WERI-Rb-1 (cell line): ENCODE data around the gene ATP1B1.

Experiments
- DNase-seq: peaks from one replicate; pipeline ENCODE4 v3.0.0-alpha.2; 2020
- H3K27ac ChIP-seq: fragments of 250-450 bp; sonication (Bioruptor Pico); 2 replicates; pipeline ENCODE4 v1.5.1; 2020; ENCODE audit warnings: mild to moderate bottlenecking, moderate library complexity
- H3K27me3 ChIP-seq: fragments of 250-450 bp; sonication (Bioruptor Pico); 2 replicates; pipeline ENCODE4 v1.5.1; 2021; ENCODE audit warnings: mild to moderate bottlenecking, low read depth, moderate library complexity; ENCODE audit not compliant: insufficient read depth, severe bottlenecking
- H3K36me3 ChIP-seq: fragments of 250-450 bp; sonication (Bioruptor Pico); 2 replicates; pipeline ENCODE4 v1.5.1; 2020; ENCODE audit warnings: mild to moderate bottlenecking, moderate library complexity
- H3K4me3 ChIP-seq: 2 replicates; pipeline ENCODE4 v1.5.1; 2011; ENCODE audit warnings: low read depth, mild to moderate bottlenecking, control low read depth, low read length
- H3K9me3 ChIP-seq: fragments of 250-450 bp; sonication (Bioruptor Pico); 2 replicates; pipeline ENCODE4 v1.5.1; 2021; ENCODE audit warnings: mild to moderate bottlenecking, moderate library complexity; ENCODE audit not compliant: severe bottlenecking
- TF ChIP-seq, protein P1 (sequence below): IDR thresholded peaks from 2 replicates; pipeline ENCODE4 v1.5.1; 2011; ENCODE audit warnings: low read depth, mild to moderate bottlenecking, control low read depth, inconsistent platforms, low read length

The ATP1B1 gene

DNA sequence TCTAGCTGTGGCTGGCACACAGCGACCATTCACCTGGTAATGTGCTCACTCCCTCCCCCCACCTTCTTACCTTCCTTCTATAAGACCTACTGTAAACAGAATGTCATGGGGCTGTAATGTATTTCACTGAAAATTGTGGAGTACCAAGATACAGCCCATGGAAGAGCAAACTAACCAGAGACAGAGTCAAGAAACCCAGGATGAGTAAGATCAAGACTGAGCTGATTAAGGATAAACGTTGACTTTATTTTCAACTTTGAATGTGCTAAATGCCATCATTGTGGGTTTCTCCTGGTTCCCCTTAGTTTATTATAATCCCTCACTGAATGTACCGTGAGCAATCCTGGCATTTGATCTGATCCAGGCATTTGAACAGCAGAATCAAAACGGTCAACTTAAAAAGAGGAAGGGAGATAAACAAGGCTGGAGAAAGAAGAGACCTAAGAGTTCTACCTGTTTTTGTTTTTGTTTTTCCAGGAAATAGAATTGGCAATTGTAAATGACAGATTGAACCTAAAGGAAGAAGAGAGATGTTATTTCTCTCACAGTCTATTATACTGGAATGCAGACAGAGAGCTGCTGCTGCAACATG lies 16.1 kb upstream of the ATP1B1 start:
- Histone ChIP-seq H3K27ac (no peak overlapping the region), H3K9me3 (no peaks in the 10 kb centered on the region), H3K27me3 (no peaks in the 10 kb centered on the region), H3K36me3 (no peaks in the 10 kb centered on the region), H3K4me3 (no peak overlapping the region)
- TF ChIP-seq, protein P1, sequence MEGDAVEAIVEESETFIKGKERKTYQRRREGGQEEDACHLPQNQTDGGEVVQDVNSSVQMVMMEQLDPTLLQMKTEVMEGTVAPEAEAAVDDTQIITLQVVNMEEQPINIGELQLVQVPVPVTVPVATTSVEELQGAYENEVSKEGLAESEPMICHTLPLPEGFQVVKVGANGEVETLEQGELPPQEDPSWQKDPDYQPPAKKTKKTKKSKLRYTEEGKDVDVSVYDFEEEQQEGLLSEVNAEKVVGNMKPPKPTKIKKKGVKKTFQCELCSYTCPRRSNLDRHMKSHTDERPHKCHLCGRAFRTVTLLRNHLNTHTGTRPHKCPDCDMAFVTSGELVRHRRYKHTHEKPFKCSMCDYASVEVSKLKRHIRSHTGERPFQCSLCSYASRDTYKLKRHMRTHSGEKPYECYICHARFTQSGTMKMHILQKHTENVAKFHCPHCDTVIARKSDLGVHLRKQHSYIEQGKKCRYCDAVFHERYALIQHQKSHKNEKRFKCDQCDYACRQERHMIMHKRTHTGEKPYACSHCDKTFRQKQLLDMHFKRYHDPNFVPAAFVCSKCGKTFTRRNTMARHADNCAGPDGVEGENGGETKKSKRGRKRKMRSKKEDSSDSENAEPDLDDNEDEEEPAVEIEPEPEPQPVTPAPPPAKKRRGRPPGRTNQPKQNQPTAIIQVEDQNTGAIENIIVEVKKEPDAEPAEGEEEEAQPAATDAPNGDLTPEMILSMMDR, result no peak
- DNase-seq, result no peak

DNA sequence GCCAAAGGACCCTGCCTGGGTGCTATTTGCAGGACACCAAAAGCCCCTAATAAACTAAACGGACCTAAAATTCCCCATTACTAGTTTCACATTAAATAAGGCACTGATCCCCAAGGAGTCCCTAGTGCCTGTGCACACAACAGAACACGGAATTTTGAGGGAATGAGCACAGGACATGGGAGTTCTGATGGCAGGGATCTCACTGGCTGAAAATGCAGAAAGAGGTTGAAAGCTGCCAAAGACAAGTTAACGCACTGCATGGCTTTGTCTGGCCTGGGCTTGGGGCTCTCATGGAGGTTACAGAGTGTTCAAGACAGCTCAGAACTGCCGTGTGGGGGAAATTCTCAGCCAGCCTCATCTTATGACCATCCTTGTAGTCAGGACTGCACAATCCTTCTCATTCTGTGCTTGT lies 15.6 kb upstream of the ATP1B1 start:
- H3K4me3 ChIP-seq, result no peak overlapping the region
- H3K27me3 ChIP-seq, result no peaks in the 10 kb centered on the region

DNA sequence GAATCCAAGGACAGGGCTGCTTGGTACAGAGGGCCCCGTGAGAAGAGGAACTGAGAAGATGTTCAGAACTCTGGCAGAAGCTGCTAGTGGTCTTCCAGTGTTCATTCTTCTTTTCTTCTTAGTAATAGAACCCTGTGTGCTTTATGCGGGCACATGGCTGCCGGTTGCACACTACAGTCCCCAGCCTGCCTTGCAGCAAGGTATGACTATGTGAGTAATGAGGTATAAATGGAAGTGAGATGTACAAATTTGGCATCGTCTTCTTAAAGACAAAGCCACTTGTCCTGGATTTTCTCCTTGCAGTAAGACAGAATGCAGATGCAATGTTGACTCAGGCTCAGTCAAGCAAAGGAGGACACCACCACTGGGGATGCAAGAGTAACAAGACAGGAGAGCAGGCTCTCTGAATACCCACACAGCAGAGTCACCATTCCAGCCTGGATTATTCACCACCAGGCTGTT lies 15.0 kb upstream of the ATP1B1 start:
- Histone ChIP-seq H3K4me3 (no peak overlapping the region), H3K9me3 (no peaks in the 10 kb centered on the region), H3K36me3 (no peaks in the 10 kb centered on the region), H3K27ac (no peak overlapping the region), H3K27me3 (no peaks in the 10 kb centered on the region)
- TF ChIP-seq, protein P1, result no peak
- no peak for DNase-seq

More for the DNA sequence above, 15.6 kb upstream of the ATP1B1 start:
- Histone ChIP-seq H3K27ac (no peak overlapping the region), H3K9me3 (no peaks in the 10 kb centered on the region), H3K36me3 (no peaks in the 10 kb centered on the region)
- no peak for DNase-seq
- TF ChIP-seq, protein P1, result no peak

DNA sequence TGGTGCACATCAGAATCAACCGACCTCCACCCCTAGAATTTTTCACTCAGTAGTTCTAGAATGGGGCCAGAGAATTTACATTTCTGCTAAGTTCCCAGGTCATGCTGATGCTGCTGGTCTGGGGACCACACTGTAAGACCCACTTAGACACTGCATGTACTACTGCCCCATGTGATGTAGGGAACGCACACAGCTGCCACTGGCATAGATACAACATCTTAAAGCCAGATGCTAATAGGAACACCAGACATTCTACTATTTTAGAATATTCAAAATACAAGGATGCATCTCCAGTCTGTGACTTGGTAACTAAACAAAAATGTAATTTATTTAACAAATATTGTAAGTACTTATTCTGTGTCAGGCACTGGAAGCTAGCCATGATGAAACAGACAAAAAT lies 14.1 kb upstream of the ATP1B1 start:
- Histone ChIP-seq H3K9me3 (no peaks in the 10 kb centered on the region), H3K4me3 (no peak overlapping the region), H3K36me3 (no peaks in the 10 kb centered on the region), H3K27me3 (no peaks in the 10 kb centered on the region), H3K27ac (no peak overlapping the region)
- DNase-seq, result no peak
- TF ChIP-seq, protein P1, result no peak

DNA sequence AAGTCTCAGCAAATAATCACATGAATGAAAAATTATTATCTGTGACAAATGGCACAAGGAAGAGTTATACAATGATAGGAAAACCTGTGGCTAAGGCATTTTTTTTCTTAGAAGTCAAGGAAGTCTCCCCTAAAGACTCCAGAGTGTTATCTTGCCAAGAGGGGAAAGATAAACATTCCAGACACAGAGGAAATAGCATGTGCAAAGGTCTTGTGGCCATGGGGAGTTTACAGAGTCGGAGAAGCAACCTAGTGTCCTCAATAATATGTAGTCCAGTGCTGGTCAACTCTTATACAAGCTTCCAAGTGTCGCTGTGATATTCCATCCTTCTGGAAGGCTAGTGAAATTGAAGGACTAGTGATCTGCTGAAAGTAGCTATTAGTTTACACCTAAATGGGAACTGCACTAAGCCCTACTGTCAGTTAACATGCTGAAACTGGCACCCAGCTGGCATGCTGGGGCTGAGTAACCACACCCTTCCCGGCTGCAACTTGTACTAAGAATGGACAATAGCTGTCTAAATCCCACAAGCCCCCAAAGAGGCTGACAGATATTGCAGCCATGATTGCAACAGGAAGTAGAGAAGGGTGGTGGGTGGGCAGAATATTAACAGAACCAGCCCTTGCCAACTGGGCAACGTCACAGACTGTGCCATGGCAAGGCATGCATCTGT lies 11.5 kb upstream of the ATP1B1 start:
- H3K27me3 ChIP-seq, result no peaks in the 10 kb centered on the region
- H3K4me3 ChIP-seq, result no peak overlapping the region
- H3K9me3 ChIP-seq, result no peaks in the 10 kb centered on the region
- TF ChIP-seq, protein P1, result no peak
- DNase-seq, result no peak
- no peaks in the 10 kb centered on the region for H3K36me3 ChIP-seq
- no peak overlapping the region for H3K27ac ChIP-seq

DNA sequence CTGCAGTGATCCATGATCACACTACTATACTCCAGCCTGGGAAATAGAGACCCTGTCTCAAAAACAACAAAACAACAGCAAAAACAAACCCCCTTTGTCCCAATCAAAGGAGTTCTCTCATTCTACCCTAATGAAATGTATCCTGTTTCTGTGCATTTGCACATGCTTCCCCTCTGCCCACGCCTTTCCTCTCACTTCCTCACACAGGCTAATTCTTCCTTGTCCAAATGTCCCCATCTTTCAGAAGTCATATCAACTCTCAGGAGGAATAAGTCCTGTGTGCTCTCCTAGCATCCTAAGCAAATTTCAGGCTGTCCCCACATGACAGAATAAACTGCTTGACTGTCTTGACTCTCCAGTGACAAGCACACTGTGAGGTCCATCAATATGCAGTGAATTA lies 8.1 kb upstream of the ATP1B1 start:
- Histone ChIP-seq H3K36me3 (no peaks in the 10 kb centered on the region), H3K9me3 (no peaks in the 10 kb centered on the region), H3K4me3 (no peak overlapping the region), H3K27me3 (no peaks in the 10 kb centered on the region), H3K27ac (no peak overlapping the region)
- no peak for DNase-seq
- TF ChIP-seq, protein P1, result no peak
